Fibroblast of skin of left quadriceps (primary cell): Measurements from ENCODE around the gene KLK11.

Experiments used
- DNase-seq, 2 experiments: peaks; one replicate each; pipeline ENCODE4 v3.0.0-alpha.2; 2013; ENCODE audit warnings: low read depth in 2 of 2

KLK11 gene

GRCh38 chr19:51026554-51026831 is at the start of gene KLK11:
Gene KLK11, minus strand, starts transcription at chr19:51026616. Its CDS starts 985 bp downstream, at chr19:51025631.
- no peak for DNase-seq

- no peak for DNase-seq
Observed at GRCh38 chr19:51075998-51076397, 49.6 kb upstream of the KLK11 start.

- DNase-seq: no peak
Observed at GRCh38 chr19:51071095-51071405, 44.6 kb upstream of the KLK11 start.

- DNase-seq: no peak
Observed at GRCh38 chr19:51070334-51071094, 44.1 kb upstream of the KLK11 start.

GRCh38 chr19:51066393-51067186 is 40.2 kb upstream of the KLK11 start:
- no peak for DNase-seq

- no peak for DNase-seq
Observed at GRCh38 chr19:51065221-51065960, 39.0 kb upstream of the KLK11 start.

GRCh38 chr19:51064534-51065220 is 38.3 kb upstream of the KLK11 start, which contains the start of gene KLK13:
Gene KLK13, minus strand, starts transcription at chr19:51065092. Its CDS starts 25 bp downstream, at chr19:51065067.
- DNase-seq: no peak

- DNase-seq: no peak
Observed at GRCh38 chr19:51063664-51064063, 37.2 kb upstream of the KLK11 start.

GRCh38 chr19:51060973-51061372 is 34.6 kb upstream of the KLK11 start:
- no peak for DNase-seq

GRCh38 chr19:51060336-51060735 is 33.9 kb upstream of the KLK11 start:
- no peak for DNase-seq

GRCh38 chr19:51059715-51060114 is 33.3 kb upstream of the KLK11 start:
- no peak for DNase-seq

- no peak for DNase-seq
Observed at GRCh38 chr19:51055866-51056265, 29.4 kb upstream of the KLK11 start.

- DNase-seq: no peak
Observed at GRCh38 chr19:51047031-51047335, 20.6 kb upstream of the KLK11 start.

GRCh38 chr19:51044327-51044726 is 17.9 kb upstream of the KLK11 start:
- no peak for DNase-seq

GRCh38 chr19:51043497-51043896 is 17.1 kb upstream of the KLK11 start:
- DNase-seq: no peak

GRCh38 chr19:51040151-51040550 is 13.7 kb upstream of the KLK11 start:
- DNase-seq: no peak

GRCh38 chr19:51036519-51036918 is 10.1 kb upstream of the KLK11 start:
- no peak for DNase-seq

- DNase-seq: no peak
Observed at GRCh38 chr19:51034704-51035103, 8.3 kb upstream of the KLK11 start, which contains the start of gene KLK12. Gene KLK12, minus strand, starts transcription at chr19:51035002. Its CDS starts 381 bp downstream, at chr19:51034621.

- no peak for DNase-seq
Observed at GRCh38 chr19:51031880-51032225, 5.4 kb upstream of the KLK11 start.

GRCh38 chr19:51031220-51031879 is 4.9 kb upstream of the KLK11 start:
- no peak for DNase-seq

GRCh38 chr19:51030631-51031030 is 4.2 kb upstream of the KLK11 start:
- no peak for DNase-seq

- DNase-seq: no peak
Observed at GRCh38 chr19:51029718-51030117, 3.3 kb upstream of the KLK11 start.
